Liver (tissue), 9 donors: ENCODE data around the gene ZNF710. TPM values are rescaled to one million over a fixed set of nuclear protein-coding genes. Genes with fewer than 3 reads are reported as not detected.

ENCODE experiments used
- DNase-seq: peaks from one replicate; pipeline ENCODE4 v3.0.0-alpha.2; 2017; ENCODE audit warnings: low spot score
- H3K27ac ChIP-seq, 2 donors: one replicate each; pipeline ENCODE4 v1.7.0; 2013; ENCODE audit warnings: inconsistent platforms in 2 of 2, low read length in 2 of 2, control low read depth in 1 of 2, low read depth in 1 of 2, mild to moderate bottlenecking in 1 of 2
- H3K27me3 ChIP-seq, 4 donors: one replicate each; pipeline versions ENCODE4 v1.6.1 to v1.7.0; 2013; ENCODE audit warnings: low read length in 3 of 4, inconsistent platforms in 1 of 4, mild to moderate bottlenecking in 1 of 4, moderate library complexity in 1 of 4; ENCODE audit not compliant: control insufficient read depth in 4 of 4, insufficient read depth in 4 of 4
- H3K36me3 ChIP-seq, 4 donors: one replicate each; pipeline versions ENCODE4 v1.6.1 to v1.7.0; 2013; ENCODE audit warnings: low read length in 3 of 4, mild to moderate bottlenecking in 3 of 4, low read depth in 1 of 4, moderate library complexity in 1 of 4; ENCODE audit not compliant: control insufficient read depth in 4 of 4, insufficient read depth in 3 of 4
- H3K4me1 ChIP-seq, 4 donors: one replicate each; pipeline versions ENCODE4 v1.6.1 to v1.7.0; 2013; ENCODE audit warnings: low read length in 3 of 4, mild to moderate bottlenecking in 3 of 4, moderate library complexity in 1 of 4; ENCODE audit not compliant: control insufficient read depth in 4 of 4, insufficient read depth in 4 of 4
- H3K4me3 ChIP-seq, 3 donors: one replicate each; pipeline versions ENCODE4 v1.6.1 to v1.7.0; 2013; ENCODE audit warnings: low read length in 3 of 3, control low read depth in 1 of 3, low read depth in 1 of 3, mild to moderate bottlenecking in 1 of 3
- H3K9ac ChIP-seq, 2 donors: one replicate each; pipeline ENCODE4 v1.7.0; 2013; ENCODE audit warnings: low read length in 2 of 2, mild to moderate bottlenecking in 2 of 2, moderate library complexity in 2 of 2, control low read depth in 1 of 2, low read depth in 1 of 2
- H3K9me3 ChIP-seq, 4 donors: one replicate each; pipeline versions ENCODE4 v1.6.1 to v1.7.0; 2013; ENCODE audit warnings: low read length in 3 of 4; ENCODE audit not compliant: control insufficient read depth in 4 of 4
- ATF3 ChIP-seq: IDR thresholded peaks from 2 replicates; pipeline ENCODE4 v1.6.1; 2016; ENCODE audit warnings: antibody characterized with exemption
- EGR1 ChIP-seq, 2 donors: IDR thresholded peaks; 2 replicates each; pipeline ENCODE4 v1.6.1; 2016 to 2018; ENCODE audit warnings: antibody characterized with exemption in 2 of 2, low read depth in 2 of 2
- FOXA1 ChIP-seq: IDR thresholded peaks from 2 replicates; pipeline ENCODE4 v1.6.1; 2016; ENCODE audit warnings: antibody characterized with exemption
- FOXA2 ChIP-seq: IDR thresholded peaks from 2 replicates; pipeline ENCODE4 v1.6.1; 2016; ENCODE audit warnings: antibody characterized with exemption
- GABPA ChIP-seq, 2 donors: IDR thresholded peaks in 1 of 2; conservative IDR thresholded peaks in 1 of 2; 2 replicates each; pipeline ENCODE4 v1.6.1; 2016; ENCODE audit warnings: antibody characterized with exemption in 2 of 2, mild to moderate bottlenecking in 1 of 2, moderate library complexity in 1 of 2
- HNF4A ChIP-seq, 2 donors: conservative IDR thresholded peaks; 2 replicates each; pipeline ENCODE4 v1.6.1; 2016; ENCODE audit warnings: antibody characterized with exemption in 2 of 2, mild to moderate bottlenecking in 2 of 2
- HNF4G ChIP-seq: IDR thresholded peaks from 2 replicates; pipeline ENCODE4 v1.6.1; 2016; ENCODE audit warnings: antibody characterized with exemption
- JUND ChIP-seq, 2 donors: IDR thresholded peaks; 2 replicates each; pipeline ENCODE4 v1.6.1; 2016; ENCODE audit warnings: antibody characterized with exemption in 2 of 2
- NR2F2 ChIP-seq: IDR thresholded peaks from 2 replicates; pipeline ENCODE4 v1.6.1; 2016; ENCODE audit warnings: antibody characterized with exemption
- RAD21 ChIP-seq, 2 donors: IDR thresholded peaks; 2 replicates each; pipeline ENCODE4 v1.6.1; 2016; ENCODE audit warnings: antibody characterized with exemption in 2 of 2, mild to moderate bottlenecking in 2 of 2
- REST ChIP-seq: IDR thresholded peaks from 2 replicates; pipeline ENCODE4 v1.6.1; 2016; ENCODE audit warnings: antibody characterized with exemption, mild to moderate bottlenecking
- RXRA ChIP-seq, 2 donors: IDR thresholded peaks; 2 replicates each; pipeline ENCODE4 v1.6.1; 2017 to 2018; ENCODE audit warnings: antibody characterized with exemption in 2 of 2, mild to moderate bottlenecking in 1 of 2
- SP1 ChIP-seq: IDR thresholded peaks from 2 replicates; pipeline ENCODE4 v1.6.1; 2018; ENCODE audit warnings: antibody characterized with exemption, mild to moderate bottlenecking
- TAF1 ChIP-seq: conservative IDR thresholded peaks from 2 replicates; pipeline ENCODE4 v1.6.1; 2016; ENCODE audit warnings: antibody characterized with exemption, mild to moderate bottlenecking
- YY1 ChIP-seq: IDR thresholded peaks from 2 replicates; pipeline ENCODE4 v1.6.1; 2016; ENCODE audit warnings: antibody characterized with exemption, mild to moderate bottlenecking
- whole genome bisulfite sequencing: extraction: QIAGEN DNeasy Blood & Tissue Kit; methylation state at CpG from one replicate; pipeline ENCODE4 v1.1.7; 2013; 5-methylcytosine and 5-hydroxymethylcytosine counted together
- polyA plus RNA-seq, 2 donors: library from polyadenylated mRNA; stranded (reverse) in 1 of 2; unstranded in 1 of 2; fragments of 200-250 nt in 1 of 2; fragments of >200 nt in 1 of 2; fragmentation: Nextera tagmentation in 1 of 2; extraction: Ambion mirVana in 1 of 2; gene quantifications; one replicate each; pipeline versions ENCODE4 v1.2.1 to v1.2.3, GENCODE V29; 2013 to 2015
- total RNA-seq, 2 donors: library from RNA; depleted of rRNA; stranded (reverse); fragments of >200 nt; gene quantifications; one replicate each; pipeline ENCODE4 v1.2.3, GENCODE V29; 2014
- TF ChIP-seq, protein P1 (sequence below): IDR thresholded peaks from 2 replicates; pipeline ENCODE4 v1.6.1; 2016; ENCODE audit warnings: antibody characterized with exemption
- TF ChIP-seq, protein P2 (sequence below): IDR thresholded peaks from 2 replicates; pipeline ENCODE4 v1.6.1; 2016; ENCODE audit warnings: antibody characterized with exemption
- TF ChIP-seq, protein P3 (sequence below): fragments of 150-350 bp; IDR thresholded peaks from 2 replicates; pipeline ENCODE4 v1.5.1; 2017; ENCODE audit warnings: improper control_type of control experiment, low read depth, low read length; ENCODE audit not compliant: missing input control
- donor health status: healthy.
- donor health status: healthy.
- donor health status: healthy.
- donor health status: healthy.
- donor health status: healthy.

The ZNF710 gene
- total and polyA plus RNA-seq, 4 donors: 1.9 to 15.3 (median 5.4) TPM

- 94% methylated on average over 27 of the region's 27 CpGs for WGBS
- H3K27me3 ChIP-seq: no peaks in the 10 kb centered on the region
- H3K4me1 ChIP-seq: peaks cover 7 to 20% (median 12%) of the 10 kb centered on the region in 4 donors
Observed at GRCh38 chr15:90042766-90043529, 41.8 kb downstream of the ZNF710 start.

GRCh38 chr15:90043530-90044010 lies 42.4 kb downstream of the ZNF710 start:
- no peak for DNase-seq
- no peak overlapping the region for H3K27ac ChIP-seq
- 95% methylated on average over 5 of the region's 5 CpGs for WGBS
- no peaks in the 10 kb centered on the region for H3K9me3 ChIP-seq
- no peak overlapping the region for H3K9ac ChIP-seq
- no peaks in the 10 kb centered on the region for H3K36me3 ChIP-seq
- H3K4me1 ChIP-seq: peaks cover 4 to 16% (median 7%) of the 10 kb centered on the region in 4 donors
- H3K27me3 ChIP-seq: no peaks in the 10 kb centered on the region
- H3K4me3 ChIP-seq: no peak overlapping the region
- TF ChIP-seq YY1 (no peak), REST (no peak), RAD21 (IDR thresholded peaks at IDR 0.05) (no peak), RXRA (IDR thresholded peaks at IDR 0.05) (no peak), HNF4A (conservative IDR thresholded peaks at IDR 0.05) (no peak), FOXA1 (no peak), EGR1 (IDR thresholded peaks at IDR 0.05; ENCODE audit: low read depth in 2 of 2) (no peak), FOXA2 (no peak), SP1 (no peak), NR2F2 (no peak), TAF1 (no peak), JUND (IDR thresholded peaks at IDR 0.05) (no peak), HNF4G (no peak), ATF3 (no peak), GABPA (IDR thresholded peaks at IDR 0.05 in 1 of 2, conservative IDR thresholded peaks at IDR 0.05 in 1 of 2) (no peak)
- TF ChIP-seq, protein P1, sequence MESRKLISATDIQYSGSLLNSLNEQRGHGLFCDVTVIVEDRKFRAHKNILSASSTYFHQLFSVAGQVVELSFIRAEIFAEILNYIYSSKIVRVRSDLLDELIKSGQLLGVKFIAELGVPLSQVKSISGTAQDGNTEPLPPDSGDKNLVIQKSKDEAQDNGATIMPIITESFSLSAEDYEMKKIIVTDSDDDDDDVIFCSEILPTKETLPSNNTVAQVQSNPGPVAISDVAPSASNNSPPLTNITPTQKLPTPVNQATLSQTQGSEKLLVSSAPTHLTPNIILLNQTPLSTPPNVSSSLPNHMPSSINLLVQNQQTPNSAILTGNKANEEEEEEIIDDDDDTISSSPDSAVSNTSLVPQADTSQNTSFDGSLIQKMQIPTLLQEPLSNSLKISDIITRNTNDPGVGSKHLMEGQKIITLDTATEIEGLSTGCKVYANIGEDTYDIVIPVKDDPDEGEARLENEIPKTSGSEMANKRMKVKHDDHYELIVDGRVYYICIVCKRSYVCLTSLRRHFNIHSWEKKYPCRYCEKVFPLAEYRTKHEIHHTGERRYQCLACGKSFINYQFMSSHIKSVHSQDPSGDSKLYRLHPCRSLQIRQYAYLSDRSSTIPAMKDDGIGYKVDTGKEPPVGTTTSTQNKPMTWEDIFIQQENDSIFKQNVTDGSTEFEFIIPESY: no peak
- TF ChIP-seq, protein P2, sequence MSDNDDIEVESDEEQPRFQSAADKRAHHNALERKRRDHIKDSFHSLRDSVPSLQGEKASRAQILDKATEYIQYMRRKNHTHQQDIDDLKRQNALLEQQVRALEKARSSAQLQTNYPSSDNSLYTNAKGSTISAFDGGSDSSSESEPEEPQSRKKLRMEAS: no peak
- TF ChIP-seq, protein P3, sequence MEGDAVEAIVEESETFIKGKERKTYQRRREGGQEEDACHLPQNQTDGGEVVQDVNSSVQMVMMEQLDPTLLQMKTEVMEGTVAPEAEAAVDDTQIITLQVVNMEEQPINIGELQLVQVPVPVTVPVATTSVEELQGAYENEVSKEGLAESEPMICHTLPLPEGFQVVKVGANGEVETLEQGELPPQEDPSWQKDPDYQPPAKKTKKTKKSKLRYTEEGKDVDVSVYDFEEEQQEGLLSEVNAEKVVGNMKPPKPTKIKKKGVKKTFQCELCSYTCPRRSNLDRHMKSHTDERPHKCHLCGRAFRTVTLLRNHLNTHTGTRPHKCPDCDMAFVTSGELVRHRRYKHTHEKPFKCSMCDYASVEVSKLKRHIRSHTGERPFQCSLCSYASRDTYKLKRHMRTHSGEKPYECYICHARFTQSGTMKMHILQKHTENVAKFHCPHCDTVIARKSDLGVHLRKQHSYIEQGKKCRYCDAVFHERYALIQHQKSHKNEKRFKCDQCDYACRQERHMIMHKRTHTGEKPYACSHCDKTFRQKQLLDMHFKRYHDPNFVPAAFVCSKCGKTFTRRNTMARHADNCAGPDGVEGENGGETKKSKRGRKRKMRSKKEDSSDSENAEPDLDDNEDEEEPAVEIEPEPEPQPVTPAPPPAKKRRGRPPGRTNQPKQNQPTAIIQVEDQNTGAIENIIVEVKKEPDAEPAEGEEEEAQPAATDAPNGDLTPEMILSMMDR: no peak

More at GRCh38 chr15:90042766-90043529, 41.8 kb downstream of the ZNF710 start:
- Histone ChIP-seq H3K9me3 (no peaks in the 10 kb centered on the region), H3K4me3 (no peak overlapping the region), H3K27ac (no peak overlapping the region), H3K36me3 (no peaks in the 10 kb centered on the region), H3K9ac (no peak overlapping the region)
- no peak for DNase-seq
- TF ChIP-seq, protein P1: no peak
- no peak for TF ChIP-seq HNF4A (conservative IDR thresholded peaks at IDR 0.05)
